H9 (cell line): ENCODE measurements around the gene KRTAP1-1. TPM values are rescaled to one million over a fixed set of nuclear protein-coding genes. Genes with fewer than 3 reads are reported as not detected.

Experiments
- DNase-seq: peaks from one replicate; pipeline ENCODE4 v3.0.0-alpha.2; 2017
- H2AFZ ChIP-seq: one replicate; pipeline ENCODE4 v1.6.1; 2013; ENCODE audit warnings: mild to moderate bottlenecking, low read length, control low read depth, moderate library complexity
- H2AK5ac ChIP-seq: 2 replicates; pipeline ENCODE4 v1.6.1; 2013; ENCODE audit warnings: low read length, control low read depth, mixed read lengths; ENCODE audit not compliant: insufficient read length
- H2BK120ac ChIP-seq: one replicate; pipeline ENCODE4 v1.6.1; 2013; ENCODE audit warnings: low read depth, mild to moderate bottlenecking, low read length, control low read depth, inconsistent platforms; ENCODE audit not compliant: poor library complexity, severe bottlenecking
- H2BK12ac ChIP-seq: 2 replicates; pipeline ENCODE4 v1.6.1; 2013; ENCODE audit warnings: low read length, control low read depth, mixed read lengths, low read depth; ENCODE audit not compliant: insufficient read length
- H2BK15ac ChIP-seq: 2 replicates; pipeline ENCODE4 v1.6.1; 2013; ENCODE audit warnings: low read depth, low read length, control low read depth
- H2BK20ac ChIP-seq: one replicate; pipeline ENCODE4 v1.6.1; 2013; ENCODE audit warnings: low read depth, mild to moderate bottlenecking, low read length, control low read depth, inconsistent platforms; ENCODE audit not compliant: poor library complexity, severe bottlenecking
- H2BK5ac ChIP-seq: 2 replicates; pipeline ENCODE4 v1.6.1; 2013; ENCODE audit warnings: low read length, control low read depth, mixed read lengths; ENCODE audit not compliant: insufficient read length
- H3K14ac ChIP-seq: 2 replicates; pipeline ENCODE4 v1.6.1; 2013; ENCODE audit warnings: low read length, control low read depth; ENCODE audit not compliant: insufficient read depth
- H3K18ac ChIP-seq: 2 replicates; pipeline ENCODE4 v1.6.1; 2013; ENCODE audit warnings: low read depth, mild to moderate bottlenecking, mixed read lengths, low read length, control low read depth; ENCODE audit not compliant: insufficient read length
- H3K23ac ChIP-seq: 2 replicates; pipeline ENCODE4 v1.6.1; 2013; ENCODE audit warnings: low read length, control low read depth, mixed read lengths, low read depth; ENCODE audit not compliant: insufficient read length
- H3K23me2 ChIP-seq: 2 replicates; pipeline ENCODE4 v1.6.1; 2013; ENCODE audit warnings: low read depth, mild to moderate bottlenecking, mixed read lengths, low read length, control low read depth; ENCODE audit not compliant: insufficient read length, poor library complexity, severe bottlenecking
- H3K27ac ChIP-seq: 2 replicates; pipeline ENCODE4 v1.5.1; 2013; ENCODE audit warnings: low read length, control low read depth, mixed read lengths, low read depth; ENCODE audit not compliant: insufficient read length
- H3K27me3 ChIP-seq: 2 replicates; pipeline ENCODE4 v1.6.1; 2013; ENCODE audit warnings: low read length, control low read depth, inconsistent platforms; ENCODE audit not compliant: insufficient read depth
- H3K4ac ChIP-seq: 2 replicates; pipeline ENCODE4 v1.6.1; 2013; ENCODE audit warnings: low read depth, mild to moderate bottlenecking, control low read depth, inconsistent platforms, low read length, moderate library complexity
- H3K4me1 ChIP-seq: 2 replicates; pipeline ENCODE4 v1.6.1; 2013; ENCODE audit warnings: low read length, control low read depth, inconsistent platforms; ENCODE audit not compliant: insufficient read depth
- H3K4me2 ChIP-seq: 2 replicates; pipeline ENCODE4 v1.6.1; 2013; ENCODE audit warnings: low read length, control low read depth, mixed read lengths; ENCODE audit not compliant: insufficient read length, insufficient read depth
- H3K56ac ChIP-seq: 2 replicates; pipeline ENCODE4 v1.6.1; 2013; ENCODE audit warnings: low read depth, mild to moderate bottlenecking, mixed read lengths, low read length, control low read depth; ENCODE audit not compliant: insufficient read length
- H3K79me1 ChIP-seq: 2 replicates; pipeline ENCODE4 v1.6.1; 2013; ENCODE audit warnings: low read depth, mild to moderate bottlenecking, moderate library complexity, low read length, control low read depth, inconsistent platforms; ENCODE audit not compliant: insufficient read depth, poor library complexity, severe bottlenecking
- H3K79me2 ChIP-seq: 2 replicates; pipeline ENCODE4 v1.6.1; 2013; ENCODE audit warnings: low read length, control low read depth, inconsistent platforms; ENCODE audit not compliant: insufficient read depth
- H3K9ac ChIP-seq: 2 replicates; pipeline ENCODE4 v1.6.1; 2013; ENCODE audit warnings: low read length, control low read depth, mixed read lengths; ENCODE audit not compliant: insufficient read length; ENCODE audit errors: extremely low read depth
- H3K9me3 ChIP-seq: one replicate; pipeline ENCODE4 v1.6.1; 2013; ENCODE audit warnings: low read depth, low read length, inconsistent platforms; ENCODE audit not compliant: control insufficient read depth
- H3T11ph ChIP-seq: one replicate; pipeline ENCODE4 v1.6.1; 2013; ENCODE audit warnings: mild to moderate bottlenecking, low read length, control low read depth, inconsistent platforms
- H4K20me1 ChIP-seq: one replicate; pipeline ENCODE4 v1.6.1; 2013; ENCODE audit not compliant: control insufficient read depth, insufficient read length, insufficient read depth
- H4K5ac ChIP-seq: 2 replicates; pipeline ENCODE4 v1.6.1; 2013; ENCODE audit warnings: low read depth, mild to moderate bottlenecking, mixed read lengths, low read length, control low read depth; ENCODE audit not compliant: insufficient read length
- H4K8ac ChIP-seq: replicated peaks from 2 replicates; pipeline ENCODE4 v1.6.1; 2013; ENCODE audit warnings: low read length, control low read depth, mixed read lengths, low read depth; ENCODE audit not compliant: insufficient read length
- H4K91ac ChIP-seq: 2 replicates; pipeline ENCODE4 v1.6.1; 2013; ENCODE audit warnings: low read depth, mild to moderate bottlenecking, moderate library complexity, mixed read lengths, low read length, control low read depth; ENCODE audit not compliant: insufficient read length
- H3K27ac Mint-ChIP-seq, 3 experiments: 2 replicates in 2 of 3; 3 replicates in 1 of 3; pipeline ENCODE4 v1.8.0; 2020 to 2021; ENCODE audit warnings: mixed read lengths in 3 of 3, mild to moderate bottlenecking in 1 of 3, moderate library complexity in 1 of 3
- H3K27me3 Mint-ChIP-seq: 2 replicates; pipeline ENCODE4 v1.8.0; 2021; ENCODE audit warnings: low read depth, mild to moderate bottlenecking, moderate library complexity, mixed read lengths
- H3K36me3 Mint-ChIP-seq, 3 experiments: 2 replicates in 2 of 3; 3 replicates in 1 of 3; pipeline ENCODE4 v1.8.0; 2020 to 2021; ENCODE audit warnings: low read depth in 3 of 3, mixed read lengths in 3 of 3; ENCODE audit not compliant: insufficient read depth in 1 of 3
- H3K4me1 Mint-ChIP-seq, 2 experiments: 2 replicates each; pipeline ENCODE4 v1.8.0; 2020; ENCODE audit warnings: mixed read lengths in 2 of 2
- H3K4me3 Mint-ChIP-seq, 2 experiments: 2 replicates in 1 of 2; 3 replicates in 1 of 2; pipeline ENCODE4 v1.8.0; 2020 to 2021; ENCODE audit warnings: mild to moderate bottlenecking in 2 of 2, mixed read lengths in 2 of 2, moderate library complexity in 1 of 2
- H3K9me3 Mint-ChIP-seq, 2 experiments: 2 replicates in 1 of 2; 3 replicates in 1 of 2; pipeline ENCODE4 v1.8.0; 2020; ENCODE audit warnings: mild to moderate bottlenecking in 2 of 2, mixed read lengths in 2 of 2, moderate library complexity in 1 of 2
- WGBS: extraction: QIAGEN DNeasy Blood & Tissue Kit; methylation state at CpG from one replicate; pipeline ENCODE4 v1.1.7; 2013; ENCODE audit warnings: missing lambda C conversion rate, low lambda C conversion rate, mixed read lengths; ENCODE audit not compliant: insufficient read length; ENCODE audit errors: extremely low coverage; 5-methylcytosine and 5-hydroxymethylcytosine counted together
- total RNA-seq: library from RNA; stranded (reverse); gene quantifications from 2 replicates; pipeline ENCODE4 v1.2.1, GENCODE V29; 2021
- TF ChIP-seq, protein P1 (sequence below): fragments of 200-600 bp; sonication (generic); conservative IDR thresholded peaks from 3 replicates; pipeline ENCODE4 v1.8.0; 2021; ENCODE audit warnings: antibody characterized with exemption, mild to moderate bottlenecking

Gene KRTAP1-1
- total RNA-seq, 1 experiment from 2014 or later = not detected

DNA sequence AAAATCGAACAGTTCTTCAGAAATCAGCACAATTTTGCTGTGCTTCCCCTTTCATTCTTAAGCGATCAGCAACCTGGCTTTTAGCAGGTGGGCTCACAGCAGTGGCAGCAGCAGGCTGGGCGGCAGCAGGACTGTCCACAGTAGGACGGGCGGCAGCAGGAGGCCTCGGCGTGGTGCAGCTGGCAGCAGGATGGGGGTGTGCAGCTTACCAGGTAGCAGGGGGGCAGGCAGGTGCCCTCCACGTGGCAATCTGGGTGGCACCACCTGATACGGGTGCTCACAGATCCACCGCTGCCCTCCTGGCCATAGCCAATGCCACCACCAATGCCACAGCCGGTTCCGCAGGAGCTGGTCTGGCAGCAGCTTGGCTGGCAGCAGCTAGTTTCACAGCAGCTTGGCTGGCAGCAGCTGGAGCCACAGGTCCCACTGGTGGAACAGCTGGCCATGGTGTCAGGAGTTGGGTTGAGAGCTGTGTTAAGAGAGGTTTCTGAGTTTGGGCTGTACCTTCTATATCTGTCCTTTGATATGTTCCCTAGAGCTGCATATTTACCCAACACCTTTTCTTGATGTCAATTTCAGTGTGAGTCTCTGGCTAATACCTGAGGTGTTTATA is 11.5 kb downstream of the KRTAP1-1 start, which contains the start of gene KRTAP1-4:
Gene KRTAP1-4, minus strand, starts transcription at position 563 of the 613 bp plus-strand sequence. Its CDS starts 117 bp downstream, at position 446.
- Histone ChIP-seq H2BK12ac (no peak within 1 kb of the TSS), H3K27me3 (no peaks in the 10 kb centered on the region), H3K23me2 (no peaks in the 10 kb centered on the region), H3K4me2 (no peak within 1 kb of the TSS), H3K23ac (no peak within 1 kb of the TSS), H4K20me1 (no peaks in the 10 kb centered on the region), H3K14ac (no peak within 1 kb of the TSS), H2BK5ac (no peak within 1 kb of the TSS), H3K79me2 (no peaks in the 10 kb centered on the region), H3K9me3 (no peaks in the 10 kb centered on the region), H3K4me1 (no peaks in the 10 kb centered on the region), H3K56ac (no peak within 1 kb of the TSS), H4K91ac (no peak within 1 kb of the TSS), H2BK15ac (no peak within 1 kb of the TSS), H3T11ph (no peak within 1 kb of the TSS), H3K79me1 (no peaks in the 10 kb centered on the region), H2BK120ac (no peak within 1 kb of the TSS), H4K8ac (no peak within 1 kb of the TSS), H4K5ac (no peak within 1 kb of the TSS), H2AK5ac (no peak within 1 kb of the TSS), H2BK20ac (no peak within 1 kb of the TSS), H3K4ac (no peak within 1 kb of the TSS), H3K18ac (no peak within 1 kb of the TSS), H3K9ac (no peak within 1 kb of the TSS), H2AFZ (no peak within 1 kb of the TSS), H3K27ac (no peak within 1 kb of the TSS)
- TF ChIP-seq, protein P1, sequence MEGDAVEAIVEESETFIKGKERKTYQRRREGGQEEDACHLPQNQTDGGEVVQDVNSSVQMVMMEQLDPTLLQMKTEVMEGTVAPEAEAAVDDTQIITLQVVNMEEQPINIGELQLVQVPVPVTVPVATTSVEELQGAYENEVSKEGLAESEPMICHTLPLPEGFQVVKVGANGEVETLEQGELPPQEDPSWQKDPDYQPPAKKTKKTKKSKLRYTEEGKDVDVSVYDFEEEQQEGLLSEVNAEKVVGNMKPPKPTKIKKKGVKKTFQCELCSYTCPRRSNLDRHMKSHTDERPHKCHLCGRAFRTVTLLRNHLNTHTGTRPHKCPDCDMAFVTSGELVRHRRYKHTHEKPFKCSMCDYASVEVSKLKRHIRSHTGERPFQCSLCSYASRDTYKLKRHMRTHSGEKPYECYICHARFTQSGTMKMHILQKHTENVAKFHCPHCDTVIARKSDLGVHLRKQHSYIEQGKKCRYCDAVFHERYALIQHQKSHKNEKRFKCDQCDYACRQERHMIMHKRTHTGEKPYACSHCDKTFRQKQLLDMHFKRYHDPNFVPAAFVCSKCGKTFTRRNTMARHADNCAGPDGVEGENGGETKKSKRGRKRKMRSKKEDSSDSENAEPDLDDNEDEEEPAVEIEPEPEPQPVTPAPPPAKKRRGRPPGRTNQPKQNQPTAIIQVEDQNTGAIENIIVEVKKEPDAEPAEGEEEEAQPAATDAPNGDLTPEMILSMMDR = no peak
- peaks cover 0 to 1% of the 10 kb centered on the region in 2 experiments; a peak in 1 of 4 replicates for H3K4me1 Mint-ChIP-seq
- H3K36me3 Mint-ChIP-seq = no peaks in the 10 kb centered on the region
- WGBS = no CpG with 5 or more reads among the region's 12 CpGs
- H3K27me3 Mint-ChIP-seq = peaks cover 3% of the 10 kb centered on the region; the same call in 1 of the 2 replicates
- DNase-seq = no peak
- no peak within 1 kb of the TSS; a peak in 1 of 5 replicates for H3K4me3 Mint-ChIP-seq
- H3K9me3 Mint-ChIP-seq = no peaks in the 10 kb centered on the region; a peak in 1 of 5 replicates
- no peak within 1 kb of the TSS for H3K27ac Mint-ChIP-seq
